C4-2B (cell line): ENCODE data around the gene IQSEC1.

Experiments
- ZFX ChIP-seq: fragments of 450-650 bp; IDR thresholded peaks from 2 replicates; pipeline ENCODE4 v1.6.1; 2017
- TF ChIP-seq, protein P1 (sequence below): fragments of 450-650 bp; conservative IDR thresholded peaks from 2 replicates; pipeline ENCODE4 v1.5.1; 2017; ENCODE audit warnings: mild to moderate bottlenecking

DNA sequence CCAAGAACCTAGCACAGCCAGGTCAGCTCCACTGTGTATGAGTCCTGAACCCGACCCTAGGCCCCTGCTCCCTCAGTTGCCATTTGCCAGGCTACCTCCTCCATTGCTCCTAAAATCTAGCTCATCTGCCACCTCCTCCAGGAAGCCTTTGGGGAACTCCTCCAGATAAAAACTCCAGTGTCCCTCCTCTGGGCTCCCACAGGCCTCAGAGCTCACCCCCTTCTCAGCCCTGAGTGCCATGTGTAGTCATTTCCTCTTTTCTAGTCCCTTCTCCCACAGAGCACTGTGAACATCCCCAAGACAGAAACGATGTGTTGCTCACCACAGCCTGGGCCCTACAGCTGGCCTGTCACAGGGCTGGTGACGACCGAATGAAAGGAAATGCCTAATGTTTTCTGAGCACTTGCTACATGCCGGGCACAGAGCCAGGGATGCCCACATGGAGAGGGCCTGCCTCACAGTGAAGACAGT, 61.0 kb downstream of the IQSEC1 start:
- TF ChIP-seq, protein P1, sequence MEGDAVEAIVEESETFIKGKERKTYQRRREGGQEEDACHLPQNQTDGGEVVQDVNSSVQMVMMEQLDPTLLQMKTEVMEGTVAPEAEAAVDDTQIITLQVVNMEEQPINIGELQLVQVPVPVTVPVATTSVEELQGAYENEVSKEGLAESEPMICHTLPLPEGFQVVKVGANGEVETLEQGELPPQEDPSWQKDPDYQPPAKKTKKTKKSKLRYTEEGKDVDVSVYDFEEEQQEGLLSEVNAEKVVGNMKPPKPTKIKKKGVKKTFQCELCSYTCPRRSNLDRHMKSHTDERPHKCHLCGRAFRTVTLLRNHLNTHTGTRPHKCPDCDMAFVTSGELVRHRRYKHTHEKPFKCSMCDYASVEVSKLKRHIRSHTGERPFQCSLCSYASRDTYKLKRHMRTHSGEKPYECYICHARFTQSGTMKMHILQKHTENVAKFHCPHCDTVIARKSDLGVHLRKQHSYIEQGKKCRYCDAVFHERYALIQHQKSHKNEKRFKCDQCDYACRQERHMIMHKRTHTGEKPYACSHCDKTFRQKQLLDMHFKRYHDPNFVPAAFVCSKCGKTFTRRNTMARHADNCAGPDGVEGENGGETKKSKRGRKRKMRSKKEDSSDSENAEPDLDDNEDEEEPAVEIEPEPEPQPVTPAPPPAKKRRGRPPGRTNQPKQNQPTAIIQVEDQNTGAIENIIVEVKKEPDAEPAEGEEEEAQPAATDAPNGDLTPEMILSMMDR: no peak
- TF ChIP-seq ZFX: no peak
